ENCODE measurements around the gene TMEM17.
A peak's percentile ranks its signal among the peaks of the same experiment; 100 is the strongest.
"Not testable (repeated sequence)": the region's sequence is repeated elsewhere in the genome, so short reads cannot be mapped to it uniquely, and the experiment has no call there.

TMEM17 gene, protein sequence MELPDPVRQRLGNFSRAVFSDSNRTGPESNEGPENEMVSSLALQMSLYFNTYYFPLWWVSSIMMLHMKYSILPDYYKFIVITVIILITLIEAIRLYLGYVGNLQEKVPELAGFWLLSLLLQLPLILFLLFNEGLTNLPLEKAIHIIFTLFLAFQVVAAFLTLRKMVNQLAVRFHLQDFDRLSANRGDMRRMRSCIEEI

GRCh38 chr2:62505750-62506420, at the start of gene TMEM17:
Gene TMEM17 (minus strand): TSS chr2:62506195. CDS start chr2:62506129, 66 bp downstream.
- DNase-seq (ENCODE audit: low spot score), result peak; percentile 83

DNA sequence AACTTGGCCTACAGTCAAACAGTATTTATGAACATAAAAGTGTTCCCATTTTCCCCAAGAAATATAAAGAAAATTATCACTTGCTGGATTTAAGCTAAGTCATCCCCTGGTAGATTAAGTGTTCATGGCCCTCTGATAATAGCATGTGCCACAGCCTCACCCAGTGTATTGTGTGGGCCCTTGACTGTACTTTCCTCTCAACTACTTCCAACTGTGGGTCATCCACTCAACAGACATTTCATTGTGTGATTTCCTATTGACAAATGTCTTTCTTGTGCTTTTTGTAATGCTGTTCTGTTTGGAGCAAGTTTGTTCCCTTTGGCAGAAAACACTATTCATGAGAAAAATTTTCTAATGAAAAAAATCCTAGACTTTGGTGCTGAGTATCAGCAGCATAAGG, 48.4 kb upstream of the TMEM17 start:
- no peak for DNase-seq (ENCODE audit: low spot score)

- no peak for DNase-seq (ENCODE audit: low spot score)
Measured at GRCh38 chr2:62550461-62550860, 44.5 kb upstream of the TMEM17 start.

GRCh38 chr2:62547854-62548253, 41.9 kb upstream of the TMEM17 start:
- DNase-seq (ENCODE audit: low spot score), result no peak

DNA sequence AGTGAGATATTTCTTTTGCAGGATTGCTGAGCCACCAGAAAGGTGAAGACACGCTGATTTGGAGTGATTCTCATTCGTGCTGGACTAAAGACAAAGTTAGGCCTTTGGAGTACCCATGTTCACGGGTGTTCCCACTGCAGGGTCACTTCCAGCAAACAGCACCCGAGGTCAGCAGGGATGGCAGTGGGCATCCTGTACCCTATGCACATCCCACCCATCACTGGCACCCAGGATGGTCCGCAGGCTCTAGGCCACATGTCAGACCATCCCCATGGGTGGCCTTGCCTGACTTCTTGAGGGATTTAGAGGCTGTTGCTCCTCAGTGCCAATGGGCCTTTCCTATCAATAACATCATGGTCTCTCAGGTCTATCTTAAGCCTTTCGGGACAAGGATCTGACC, 39.3 kb upstream of the TMEM17 start:
- DNase-seq (ENCODE audit: low spot score), result no peak

DNA sequence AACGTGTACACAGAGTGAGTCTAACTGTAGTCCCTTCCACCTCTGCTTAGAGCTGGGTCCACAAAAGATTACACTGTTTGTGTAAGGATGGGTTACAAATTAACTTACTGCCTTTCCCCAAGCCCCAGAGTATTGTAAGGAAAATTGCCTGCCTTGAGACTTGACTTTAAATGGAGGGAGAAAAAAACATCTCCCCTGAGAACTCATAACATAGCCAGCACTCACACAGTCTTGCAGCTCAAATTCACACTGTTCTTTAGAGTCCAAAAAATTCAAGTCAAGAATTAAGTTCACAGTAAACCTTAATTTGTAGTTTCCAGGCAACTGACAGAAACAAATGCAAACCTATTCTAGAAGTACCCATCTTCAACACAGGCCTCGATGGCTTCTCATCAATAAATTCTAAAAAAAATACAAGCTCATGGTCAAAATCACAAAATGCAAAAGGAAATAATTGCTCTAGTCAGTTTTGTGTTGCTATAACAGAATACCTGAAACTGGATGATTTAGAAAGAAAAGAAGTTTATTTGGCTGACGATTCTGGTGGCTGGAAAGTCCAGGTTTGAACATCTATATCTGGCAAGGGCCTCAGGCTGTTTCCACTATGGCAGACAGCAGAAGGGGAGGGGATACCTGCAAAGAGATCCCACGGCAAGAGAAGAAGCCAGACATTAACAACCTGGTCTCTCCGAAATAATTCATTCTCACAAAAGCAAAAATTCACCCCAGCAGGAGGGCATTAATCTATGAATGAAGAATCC, 34.6 kb upstream of the TMEM17 start:
- DNase-seq (ENCODE audit: low spot score), result no peak

DNA sequence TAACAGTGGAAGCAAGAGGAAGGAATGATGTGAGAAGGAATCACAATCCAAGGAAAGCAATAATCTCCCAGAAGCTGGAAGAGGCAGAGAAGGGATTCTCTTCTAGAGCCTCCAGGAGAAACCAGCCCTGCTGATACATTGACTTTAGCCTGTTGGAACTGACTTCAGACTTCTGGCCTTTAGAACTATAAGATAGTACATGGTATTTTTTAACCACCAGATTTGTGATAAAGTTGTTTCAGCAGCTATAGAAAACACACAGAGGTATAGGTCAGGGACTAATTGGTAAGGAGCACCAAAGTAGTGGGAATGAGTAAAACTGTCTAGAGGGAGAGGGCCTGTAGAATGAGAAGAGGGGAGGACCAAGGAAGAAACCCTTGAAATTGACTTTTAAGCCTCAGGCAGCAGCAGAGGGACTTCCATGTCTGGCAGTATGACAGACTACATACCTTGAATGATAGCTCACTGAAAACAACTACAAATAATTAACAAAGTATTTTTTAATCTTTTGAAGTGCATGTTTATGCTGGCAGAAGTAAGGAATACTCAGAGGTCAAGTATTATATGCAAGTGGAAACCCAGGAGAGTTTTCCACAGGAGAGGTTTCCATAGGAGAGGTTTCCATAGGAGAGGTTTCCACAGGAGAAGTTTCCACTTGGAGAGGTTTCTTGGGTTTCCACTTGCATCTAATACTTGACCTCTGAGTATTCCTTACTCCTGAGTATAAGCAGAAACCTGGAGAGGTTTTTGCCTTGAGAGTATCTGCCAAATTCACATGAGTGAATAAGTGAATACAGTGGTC, 33.8 kb upstream of the TMEM17 start:
- DNase-seq (ENCODE audit: low spot score), result no peak

GRCh38 chr2:62538756-62539155, 32.8 kb upstream of the TMEM17 start:
- no peak for DNase-seq (ENCODE audit: low spot score)

GRCh38 chr2:62537814-62538213, 31.8 kb upstream of the TMEM17 start:
- no peak for DNase-seq (ENCODE audit: low spot score)

DNA sequence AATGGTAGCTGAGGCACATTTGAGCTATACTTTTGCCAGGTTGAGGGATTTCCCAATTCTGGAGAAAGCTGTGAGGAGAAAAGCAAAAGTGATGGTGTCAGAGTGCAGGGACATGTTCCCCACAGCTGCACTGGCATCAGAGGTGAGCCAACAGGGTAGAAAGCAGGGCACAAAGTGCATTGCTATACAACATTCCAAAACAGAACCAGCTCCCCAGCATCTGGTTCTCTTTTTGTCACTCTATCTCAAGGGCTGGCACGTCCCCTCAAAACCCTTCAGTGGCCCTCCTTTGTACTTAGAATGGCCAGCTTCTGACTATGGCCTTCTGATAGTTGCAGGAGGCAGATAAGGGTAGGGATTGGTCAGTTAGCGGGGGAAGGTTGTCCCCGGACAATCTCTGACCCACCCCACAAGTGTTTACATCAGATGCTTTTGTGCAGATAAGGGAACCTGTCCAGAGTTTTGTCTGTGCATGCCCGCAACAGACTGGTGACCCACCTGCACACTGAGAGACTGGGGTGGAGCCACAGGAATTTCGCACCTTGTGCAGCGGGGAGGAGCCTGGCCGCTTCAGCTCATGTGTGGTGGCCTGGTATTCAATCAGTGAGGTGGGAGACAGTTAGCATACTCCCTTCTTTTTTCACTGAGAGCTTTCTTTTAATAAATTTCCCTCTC, 31.0 kb upstream of the TMEM17 start:
- DNase-seq (ENCODE audit: low spot score), result no peak

DNA sequence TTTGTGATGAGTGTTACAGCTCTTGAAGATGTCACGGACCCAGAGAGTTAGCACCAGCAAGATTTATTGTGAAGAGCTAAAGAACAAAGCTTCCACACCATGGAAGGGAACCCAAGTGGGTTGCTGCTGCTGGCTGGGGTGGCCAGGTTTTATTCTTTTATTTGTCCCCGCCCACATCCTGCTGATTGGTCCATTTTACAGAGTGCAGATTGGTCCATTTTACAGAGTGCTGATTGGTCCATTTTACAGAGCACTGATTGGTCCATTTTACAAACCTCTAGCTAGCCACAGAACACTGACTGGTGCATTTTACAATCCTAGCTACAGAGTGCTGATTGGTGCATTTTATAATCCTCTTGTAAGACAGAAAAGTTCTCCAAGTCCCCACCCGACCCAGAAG, 29.5 kb upstream of the TMEM17 start:
- DNase-seq (ENCODE audit: low spot score), result not testable (repeated sequence)

DNA sequence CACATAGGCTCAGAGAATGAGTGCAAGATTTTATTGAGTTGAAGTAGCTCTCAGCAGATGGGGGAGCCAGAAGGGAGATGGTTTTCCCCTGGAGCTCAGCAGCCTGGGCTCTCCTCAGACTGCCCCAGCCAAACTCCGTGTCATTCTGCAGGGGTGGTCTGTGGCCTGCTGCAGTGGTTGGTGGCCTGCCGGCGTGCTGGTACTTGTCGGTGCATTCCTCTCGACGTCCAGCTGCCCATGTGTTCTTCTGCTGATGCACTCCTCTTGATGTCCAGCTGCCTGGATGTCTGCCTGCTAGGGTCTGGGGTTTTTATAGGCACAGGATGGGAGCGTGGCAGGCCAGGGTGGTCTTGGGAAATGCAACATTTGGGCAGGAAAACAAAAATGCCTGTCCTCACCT, 25.6 kb upstream of the TMEM17 start:
- DNase-seq (ENCODE audit: low spot score), result no peak

- DNase-seq (ENCODE audit: low spot score), result no peak
Measured at GRCh38 chr2:62529758-62530157, 23.8 kb upstream of the TMEM17 start.

DNA sequence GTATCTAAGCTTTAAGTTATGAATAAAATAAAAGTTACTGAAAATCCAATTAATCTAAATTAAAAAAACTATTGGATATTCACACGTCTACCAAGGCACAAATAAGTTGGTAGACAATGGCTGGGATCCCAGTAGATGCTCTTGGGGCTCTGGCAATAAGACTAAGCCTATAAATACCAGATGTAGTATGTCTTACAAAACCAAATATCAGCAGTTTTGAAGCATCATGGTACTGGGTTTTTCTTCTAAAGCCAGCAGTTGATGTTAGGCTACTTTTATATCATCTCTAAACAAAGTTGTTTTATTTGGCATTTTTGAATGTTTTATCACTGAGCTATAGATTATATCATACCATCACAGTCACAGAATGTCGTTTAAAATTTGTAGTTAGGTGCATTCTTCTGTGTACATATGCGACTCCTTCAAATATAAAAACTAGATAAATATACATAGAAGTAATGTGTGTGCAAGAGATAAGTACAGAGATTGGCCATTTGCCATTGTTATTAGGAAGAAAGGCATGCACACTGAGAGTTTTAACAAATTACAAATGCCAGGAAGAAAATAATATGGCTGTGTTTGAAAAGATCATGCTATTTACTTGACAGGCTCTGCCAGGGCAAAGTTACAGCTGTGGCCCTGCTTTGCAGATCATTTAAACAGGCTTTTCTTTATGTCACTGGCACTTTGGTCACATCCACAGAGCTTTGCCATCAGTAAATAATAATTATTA, 21.6 kb upstream of the TMEM17 start:
- DNase-seq (ENCODE audit: low spot score), result no peak

- DNase-seq (ENCODE audit: low spot score), result no peak
Measured at GRCh38 chr2:62526531-62527381, 20.8 kb upstream of the TMEM17 start.

DNA sequence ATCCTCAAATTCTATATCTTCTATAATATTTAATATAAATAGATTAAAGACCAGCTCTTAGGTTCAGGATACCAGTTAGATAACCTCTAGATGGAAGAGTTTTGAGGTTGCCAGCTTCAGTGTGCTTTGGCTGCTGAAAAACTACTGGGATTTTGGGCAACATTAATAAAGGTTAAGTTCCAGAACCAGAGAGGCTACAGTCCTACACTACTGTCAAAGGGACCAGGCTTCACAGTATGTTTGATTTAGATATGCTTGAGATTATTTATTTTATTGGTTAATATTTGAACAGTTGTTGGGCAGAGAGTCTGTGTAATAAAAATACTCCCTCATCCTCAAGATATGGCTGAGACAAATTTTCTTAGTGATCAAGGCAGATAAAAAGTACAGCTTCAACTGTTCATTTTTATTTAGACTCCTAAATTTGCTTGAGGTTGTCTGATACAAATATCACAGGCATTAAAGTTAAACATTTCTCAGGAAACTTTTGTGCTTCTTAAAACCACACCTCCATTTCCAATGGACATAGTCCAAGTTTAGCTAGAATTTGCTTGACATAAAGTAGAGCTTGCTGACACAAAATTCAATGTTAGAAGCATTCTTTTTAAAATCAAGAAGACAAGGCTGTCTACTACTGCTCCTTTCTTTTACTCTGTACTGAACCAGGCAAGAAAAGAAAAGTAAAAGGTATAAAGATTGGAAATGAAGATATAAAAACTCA, 19.7 kb upstream of the TMEM17 start:
- no peak for DNase-seq (ENCODE audit: low spot score)

- no peak for DNase-seq (ENCODE audit: low spot score)
Measured at GRCh38 chr2:62524293-62524941, 18.4 kb upstream of the TMEM17 start.

- DNase-seq (ENCODE audit: low spot score), result not testable (repeated sequence)
Measured at GRCh38 chr2:62521061-62521460, 15.1 kb upstream of the TMEM17 start.

DNA sequence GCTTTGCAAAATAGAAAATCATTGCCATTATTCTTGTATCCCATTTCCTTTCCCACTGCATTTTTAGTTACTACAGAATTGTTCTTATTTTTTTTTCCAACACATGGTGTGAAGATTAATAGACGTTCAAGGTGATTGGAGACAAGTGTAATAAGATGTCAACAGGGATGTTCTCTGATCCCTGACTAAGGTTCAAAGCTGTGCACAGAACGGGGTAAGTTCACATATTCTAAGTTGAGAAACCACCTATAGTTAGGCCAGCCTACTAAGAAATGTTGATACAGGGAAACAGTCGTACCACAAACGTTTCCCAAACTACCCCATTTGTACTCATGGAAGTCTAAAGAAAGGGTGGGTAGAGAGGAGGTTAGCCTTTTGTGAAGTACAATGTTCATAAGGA, 6.4 kb upstream of the TMEM17 start:
- DNase-seq (ENCODE audit: low spot score), result no peak

Data from pons (tissue), 1 donor.